ENCODE results near the gene ZNF311.

GRCh38 chr6:28977341-28978132 is 27.6 kb downstream of the ZNF311 start:
- no peak for TF ChIP-seq EZH2 (IDR thresholded peaks at IDR 0.05)
- no peak for TF ChIP-seq POLR2AphosphoS5 (IDR thresholded peaks at IDR 0.05; ENCODE audit: borderline replicate concordance, low read depth, low read length)
- TF ChIP-seq FOXP2 (optimal IDR thresholded peaks at IDR 0.05; ENCODE audit: control extremely low read depth, extremely low read length, insufficient read depth) = peak; percentile 13

Measured in SK-N-MC (cell line).